Esophagus squamous epithelium (tissue), 5 donors: ENCODE results near the gene GPA33. TPM values are rescaled to one million over a fixed set of nuclear protein-coding genes. Genes with fewer than 3 reads are reported as not detected.
A peak's percentile ranks its signal among the peaks of the same experiment; 100 is the strongest.

Experiments used
- DNase-seq: peaks from one replicate; lab custom pipeline; 2025; lab: John Stamatoyannopoulos, UW
- H3K27ac ChIP-seq, 4 donors: fragments of 200-600 bp; sonication (generic); one replicate each; pipeline ENCODE4 v1.5.1; 2016 to 2019; ENCODE audit warnings: mild to moderate bottlenecking in 1 of 4
- H3K27me3 ChIP-seq, 4 donors: fragments of 200-600 bp; sonication (generic); 1 replicate in 3 of 4; 2 replicates in 1 of 4; pipeline versions ENCODE4 v1.5.1 to v1.6.0; 2017 to 2021; ENCODE audit warnings: antibody characterized with exemption in 1 of 4
- H3K36me3 ChIP-seq, 3 donors: fragments of 200-600 bp; sonication (generic); one replicate each; pipeline ENCODE4 v1.5.1; 2016 to 2019
- H3K4me1 ChIP-seq, 3 donors: fragments of 200-600 bp; sonication (generic); one replicate each; pipeline ENCODE4 v1.5.1; 2017 to 2019
- H3K4me3 ChIP-seq, 4 donors: fragments of 200-600 bp; sonication (generic); 1 replicate in 3 of 4; 2 replicates in 1 of 4; pipeline ENCODE4 v1.5.1; 2016 to 2019; ENCODE audit warnings: mild to moderate bottlenecking in 2 of 4, moderate library complexity in 1 of 4
- H3K9me3 ChIP-seq, 3 donors: fragments of 200-600 bp; sonication (generic); one replicate each; pipeline ENCODE4 v1.5.1; 2016 to 2019
- POLR2A ChIP-seq, 4 donors: fragments of 450-650 bp; IDR thresholded peaks; one replicate each; pipeline ENCODE4 v1.6.1; 2017; ENCODE audit warnings: antibody characterized with exemption in 4 of 4, mild to moderate bottlenecking in 4 of 4, moderate library complexity in 3 of 4
- WGBS, 2 donors: methylation state at CpG; one replicate each; pipeline ENCODE4 v1.1.5; 2018; 5-methylcytosine and 5-hydroxymethylcytosine counted together
- intact Hi-C: fragments of 100-400 bp; cut with DNase I; formaldehyde crosslinking; loops from one replicate; pipeline ENCODE4 v1.15.0; 2022
- total RNA-seq, 4 donors: library from RNA; depleted of rRNA; stranded (reverse); fragments of >200 nt; gene quantifications; one replicate each; pipeline ENCODE4 v1.1.0, GENCODE V29; 2016
- TF ChIP-seq, protein P1 (sequence below), 6 experiments: fragments of 450-650 bp in 4 of 6; fragments of 200-600 bp in 2 of 6; sonication (generic) in 2 of 6; IDR thresholded peaks; one replicate each; pipeline ENCODE4 v1.5.1; 2016 to 2019; ENCODE audit warnings: antibody characterized with exemption in 6 of 6, mild to moderate bottlenecking in 4 of 6, moderate library complexity in 4 of 6
- donor health status: DM: yes; HTN: yes; CAD: no.

GPA33 gene
- total RNA-seq, 4 donors from 2014 or later, result not detected

- no peak overlapping the region for H3K27ac ChIP-seq
- H3K36me3 ChIP-seq, result no peaks in the 10 kb centered on the region
- 2 to 6% methylated on average over 20 to 27 of the region's 31 CpGs for WGBS, 2 donors
- H3K27me3 ChIP-seq, result peaks cover 0 to 4% (median 0%) of the 10 kb centered on the region in 4 donors
- TF ChIP-seq, protein P1, sequence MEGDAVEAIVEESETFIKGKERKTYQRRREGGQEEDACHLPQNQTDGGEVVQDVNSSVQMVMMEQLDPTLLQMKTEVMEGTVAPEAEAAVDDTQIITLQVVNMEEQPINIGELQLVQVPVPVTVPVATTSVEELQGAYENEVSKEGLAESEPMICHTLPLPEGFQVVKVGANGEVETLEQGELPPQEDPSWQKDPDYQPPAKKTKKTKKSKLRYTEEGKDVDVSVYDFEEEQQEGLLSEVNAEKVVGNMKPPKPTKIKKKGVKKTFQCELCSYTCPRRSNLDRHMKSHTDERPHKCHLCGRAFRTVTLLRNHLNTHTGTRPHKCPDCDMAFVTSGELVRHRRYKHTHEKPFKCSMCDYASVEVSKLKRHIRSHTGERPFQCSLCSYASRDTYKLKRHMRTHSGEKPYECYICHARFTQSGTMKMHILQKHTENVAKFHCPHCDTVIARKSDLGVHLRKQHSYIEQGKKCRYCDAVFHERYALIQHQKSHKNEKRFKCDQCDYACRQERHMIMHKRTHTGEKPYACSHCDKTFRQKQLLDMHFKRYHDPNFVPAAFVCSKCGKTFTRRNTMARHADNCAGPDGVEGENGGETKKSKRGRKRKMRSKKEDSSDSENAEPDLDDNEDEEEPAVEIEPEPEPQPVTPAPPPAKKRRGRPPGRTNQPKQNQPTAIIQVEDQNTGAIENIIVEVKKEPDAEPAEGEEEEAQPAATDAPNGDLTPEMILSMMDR (IDR thresholded peaks at IDR 0.05), result peak; percentile 82 to 95 (median 92)
- no peak for TF ChIP-seq POLR2A (IDR thresholded peaks at IDR 0.05)
- intact Hi-C loops, result loop anchor here (10.0 kb wide), 3 partner anchors 148 to 468 kb away; no protein-coding TSS in a partner anchor
- H3K4me3 ChIP-seq, result peak overlapping the region in 3 of 4 donors; percentile 15 to 48 (median 34)
- no peak for DNase-seq
- peaks cover 0 to 8% (median 0%) of the 10 kb centered on the region in 3 donors for H3K4me1 ChIP-seq
- H3K9me3 ChIP-seq, result no peaks in the 10 kb centered on the region
Measured at GRCh38 chr1:167066333-167067122, 23.6 kb downstream of the GPA33 start.

DNA sequence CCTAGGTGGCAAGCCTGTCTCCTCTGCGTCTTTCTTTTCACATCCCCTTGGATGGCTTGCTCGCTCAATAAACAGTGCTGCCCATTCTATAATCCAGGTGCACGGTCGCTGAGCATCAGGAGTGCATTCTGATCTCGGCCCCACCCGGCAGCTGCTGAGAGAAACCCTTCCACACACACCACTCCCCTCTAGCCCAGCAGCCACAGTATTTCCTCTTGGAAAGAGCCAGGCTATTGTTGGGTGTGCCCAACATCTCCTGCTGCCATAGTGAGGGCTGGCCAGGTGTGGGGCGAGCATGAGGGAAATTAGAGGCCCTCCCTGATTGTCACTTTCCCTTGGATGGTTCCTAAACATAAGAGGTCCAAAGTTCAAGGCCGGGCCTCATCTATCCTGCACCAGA is 24.7 kb downstream of the GPA33 start:
- Histone ChIP-seq H3K27ac (no peak overlapping the region), H3K9me3 (no peaks in the 10 kb centered on the region), H3K27me3 (peaks cover 0 to 12% (median 0%) of the 10 kb centered on the region in 4 donors), H3K4me1 (peaks cover 0 to 8% (median 0%) of the 10 kb centered on the region in 3 donors), H3K4me3 (no peak overlapping the region), H3K36me3 (no peaks in the 10 kb centered on the region)
- 83 to 84% methylated on average over 5 to 6 of the region's 8 CpGs for WGBS, 2 donors
- no peak for DNase-seq
- TF ChIP-seq, protein P1 (IDR thresholded peaks at IDR 0.05), result no peak
- TF ChIP-seq POLR2A (IDR thresholded peaks at IDR 0.05), result no peak
- intact Hi-C loops, result loop anchor here (10.0 kb wide), 3 partner anchors 149 to 469 kb away; no protein-coding TSS in a partner anchor

- H3K27me3 ChIP-seq, result peaks cover 0 to 19% (median 0%) of the 10 kb centered on the region in 4 donors
- H3K27ac ChIP-seq, result no peak overlapping the region
- WGBS, 2 donors, result 64 to 81% methylated on average over 5 to 9 of the region's 9 CpGs
- no peaks in the 10 kb centered on the region for H3K9me3 ChIP-seq
- no peak for DNase-seq
- intact Hi-C loops, result loop anchor here (10.0 kb wide), 3 partner anchors 150 to 470 kb away; no protein-coding TSS in a partner anchor
- no peaks in the 10 kb centered on the region for H3K36me3 ChIP-seq
- no peak overlapping the region for H3K4me3 ChIP-seq
- peaks cover 0 to 8% (median 0%) of the 10 kb centered on the region in 3 donors for H3K4me1 ChIP-seq
- TF ChIP-seq, protein P1 (IDR thresholded peaks at IDR 0.05), result no peak
- no peak for TF ChIP-seq POLR2A (IDR thresholded peaks at IDR 0.05)
Measured at GRCh38 chr1:167064621-167065020, 25.6 kb downstream of the GPA33 start.

DNA sequence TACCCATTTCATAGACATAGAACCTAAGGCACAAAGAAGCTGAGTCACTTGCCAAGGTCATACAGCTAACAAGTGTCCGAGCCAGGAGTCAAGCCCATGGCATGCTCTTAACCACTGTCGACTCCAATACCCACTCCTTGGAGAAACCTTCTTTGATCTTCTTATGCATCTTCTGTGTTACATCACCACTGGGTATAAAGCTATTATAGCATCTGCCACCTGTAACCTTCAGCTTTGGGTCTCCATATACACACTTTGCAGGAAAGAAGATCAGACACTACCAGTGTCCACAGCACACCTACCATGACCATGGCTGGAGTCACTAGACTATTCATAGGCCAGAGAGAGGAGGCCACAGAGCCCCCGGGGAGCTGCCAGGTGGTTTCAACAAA is 29.1 kb downstream of the GPA33 start:
- no peak overlapping the region for H3K4me3 ChIP-seq
- intact Hi-C loops, result loop anchor here (10.0 kb wide), 3 partner anchors 154 to 474 kb away; no protein-coding TSS in a partner anchor
- TF ChIP-seq POLR2A (IDR thresholded peaks at IDR 0.05), result no peak
- TF ChIP-seq, protein P1 (IDR thresholded peaks at IDR 0.05), result no peak

More for the DNA sequence above, 29.1 kb downstream of the GPA33 start:
- peaks cover 8 to 9% (median 9%) of the 10 kb centered on the region in 3 donors for H3K4me1 ChIP-seq
- no peaks in the 10 kb centered on the region for H3K36me3 ChIP-seq
- WGBS, 2 donors, result 66 to 80% methylated on average over 3 of the region's 3 CpGs
- no peaks in the 10 kb centered on the region for H3K9me3 ChIP-seq
- H3K27me3 ChIP-seq, result peaks cover 0 to 19% (median 0%) of the 10 kb centered on the region in 4 donors
- no peak for DNase-seq
- H3K27ac ChIP-seq, result no peak overlapping the region
